SU-DHL-6 (cell line): ENCODE data around the gene BICD1.

Source experiments
- CTCF ChIP-seq: fragments of 200-600 bp; sonication (generic); IDR thresholded peaks from one replicate; pipeline ENCODE4 v1.5.1; 2017; ENCODE audit warnings: antibody characterized with exemption, mild to moderate bottlenecking, low read length, moderate library complexity; ENCODE audit not compliant: insufficient read depth, poor library complexity, severe bottlenecking
- EZH2phosphoT487 ChIP-seq: fragments of 200-600 bp; sonication (generic), shearing (Covaris generic); conservative IDR thresholded peaks from 2 replicates; pipeline ENCODE4 v1.6.1; 2018; ENCODE audit warnings: mild to moderate bottlenecking, antibody characterized with exemption, low read length, moderate library complexity, mixed read lengths

- TF ChIP-seq EZH2phosphoT487, result no peak
- no peak for TF ChIP-seq CTCF
Measured at GRCh38 chr12:32431025-32431424, 324.4 kb downstream of the BICD1 start.
